ENCODE data around the gene CTIF. TPM values are rescaled to one million over a fixed set of nuclear protein-coding genes. Genes with fewer than 3 reads are reported as not detected.

CTIF gene
- total RNA-seq, 3 donors from 2014 or later = 13.2 to 50.3 (median 19.6) TPM

DNA sequence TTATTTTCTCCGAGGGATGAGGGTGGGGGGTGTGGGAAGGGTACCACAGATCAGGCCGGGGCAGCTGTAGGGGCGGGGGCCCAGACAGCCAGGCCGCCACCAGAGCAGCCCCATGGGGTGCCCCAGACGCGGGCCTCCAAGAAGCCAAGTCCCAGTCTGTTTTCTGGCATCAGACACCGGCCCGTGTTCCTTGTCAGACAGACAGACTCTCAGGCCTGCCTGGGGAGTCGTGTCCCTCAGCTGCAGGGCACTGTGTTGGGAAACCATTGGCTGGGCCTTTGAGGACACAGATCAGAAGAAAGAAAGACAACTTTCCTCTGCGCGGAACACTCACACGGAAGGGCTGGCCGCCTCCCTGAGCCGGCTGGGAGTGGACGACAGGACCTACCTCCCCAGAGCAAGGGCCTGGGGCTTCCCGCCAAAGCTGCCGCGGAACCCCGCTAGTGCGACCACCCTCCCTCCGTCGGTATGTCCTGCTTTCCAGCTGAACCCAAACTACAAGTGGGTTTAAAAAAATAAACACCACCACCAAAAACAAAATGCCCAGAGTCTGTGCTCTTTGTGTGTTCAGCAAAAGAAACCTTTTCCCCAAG lies 323.9 kb downstream of the CTIF start:
- H3K9me3 ChIP-seq = no peaks in the 10 kb centered on the region
- H3K4me3 ChIP-seq = no peak overlapping the region
- intact Hi-C loops (cut with DNase I, micrococcal nuclease) = no loop called here
- ATAC-seq (no peak), DNase-seq (peak in 1 of 3 donors; percentile 4)
- TF ChIP-seq, protein P1, sequence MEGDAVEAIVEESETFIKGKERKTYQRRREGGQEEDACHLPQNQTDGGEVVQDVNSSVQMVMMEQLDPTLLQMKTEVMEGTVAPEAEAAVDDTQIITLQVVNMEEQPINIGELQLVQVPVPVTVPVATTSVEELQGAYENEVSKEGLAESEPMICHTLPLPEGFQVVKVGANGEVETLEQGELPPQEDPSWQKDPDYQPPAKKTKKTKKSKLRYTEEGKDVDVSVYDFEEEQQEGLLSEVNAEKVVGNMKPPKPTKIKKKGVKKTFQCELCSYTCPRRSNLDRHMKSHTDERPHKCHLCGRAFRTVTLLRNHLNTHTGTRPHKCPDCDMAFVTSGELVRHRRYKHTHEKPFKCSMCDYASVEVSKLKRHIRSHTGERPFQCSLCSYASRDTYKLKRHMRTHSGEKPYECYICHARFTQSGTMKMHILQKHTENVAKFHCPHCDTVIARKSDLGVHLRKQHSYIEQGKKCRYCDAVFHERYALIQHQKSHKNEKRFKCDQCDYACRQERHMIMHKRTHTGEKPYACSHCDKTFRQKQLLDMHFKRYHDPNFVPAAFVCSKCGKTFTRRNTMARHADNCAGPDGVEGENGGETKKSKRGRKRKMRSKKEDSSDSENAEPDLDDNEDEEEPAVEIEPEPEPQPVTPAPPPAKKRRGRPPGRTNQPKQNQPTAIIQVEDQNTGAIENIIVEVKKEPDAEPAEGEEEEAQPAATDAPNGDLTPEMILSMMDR (IDR thresholded peaks at IDR 0.05) = no peak
- H3K36me3 ChIP-seq (ENCODE audit: low read depth) = no peaks in the 10 kb centered on the region
- H3K4me1 ChIP-seq (ENCODE audit: low read depth) = no peaks in the 10 kb centered on the region

- TF ChIP-seq, protein P1 (IDR thresholded peaks at IDR 0.05) = no peak
- Histone ChIP-seq H3K36me3 (ENCODE audit: low read depth) (no peaks in the 10 kb centered on the region), H3K4me1 (ENCODE audit: low read depth) (no peaks in the 10 kb centered on the region), H3K9me3 (no peaks in the 10 kb centered on the region), H3K4me3 (no peak overlapping the region)
- intact Hi-C loops (cut with DNase I, micrococcal nuclease) = no loop called here
- ATAC-seq = no peak
- no peak for DNase-seq
Observed at GRCh38 chr18:48863432-48864065, 324.7 kb downstream of the CTIF start.

- intact Hi-C loops (cut with DNase I, micrococcal nuclease) = no loop called here
- TF ChIP-seq, protein P1 (IDR thresholded peaks at IDR 0.05) = no peak
- no peaks in the 10 kb centered on the region for H3K4me1 ChIP-seq (ENCODE audit: low read depth)
- H3K9me3 ChIP-seq = no peaks in the 10 kb centered on the region
- H3K36me3 ChIP-seq (ENCODE audit: low read depth) = no peaks in the 10 kb centered on the region
- no peak for ATAC-seq
- no peak overlapping the region for H3K4me3 ChIP-seq
- no peak for DNase-seq
Observed at GRCh38 chr18:48864876-48865275, 326.0 kb downstream of the CTIF start.

DNA sequence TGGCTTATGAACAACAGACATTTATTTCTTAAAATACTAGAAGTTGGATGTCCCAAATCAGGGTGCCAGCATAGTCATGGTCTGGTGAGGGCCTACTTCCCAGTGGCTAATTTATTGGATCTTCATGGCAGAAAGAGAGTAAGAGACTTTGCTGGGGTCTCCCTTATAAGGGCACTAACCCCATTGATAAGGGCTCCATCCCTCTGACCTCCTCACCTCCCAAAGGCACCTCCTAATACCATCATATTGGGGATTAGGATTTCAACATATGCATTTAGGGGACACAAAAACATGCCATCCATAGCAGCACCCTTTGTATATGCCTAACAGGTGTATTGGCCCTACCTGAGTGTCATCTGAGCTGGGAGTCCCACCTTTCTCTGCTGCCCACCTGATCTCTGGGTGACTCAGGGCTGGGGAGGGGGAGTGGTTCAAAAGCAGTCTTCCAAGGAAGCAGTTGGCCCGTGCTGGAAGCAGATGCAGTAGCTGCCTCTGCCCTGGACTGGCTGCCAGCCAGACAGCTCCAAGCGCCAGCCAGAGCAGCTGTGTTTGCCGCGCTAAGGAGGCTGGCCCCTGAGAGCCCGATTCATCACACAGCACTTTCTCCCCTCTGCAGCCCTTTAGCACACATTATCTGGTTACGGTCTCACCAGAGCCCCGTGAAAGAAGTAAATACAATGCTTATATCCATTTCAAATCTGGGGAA lies 327.4 kb downstream of the CTIF start:
- TF ChIP-seq, protein P1 (IDR thresholded peaks at IDR 0.05) = no peak
- Histone ChIP-seq H3K4me1 (ENCODE audit: low read depth) (no peaks in the 10 kb centered on the region), H3K4me3 (no peak overlapping the region), H3K9me3 (no peaks in the 10 kb centered on the region), H3K36me3 (ENCODE audit: low read depth) (no peaks in the 10 kb centered on the region)
- peak in 2 of 3 donors; percentile 46 to 68 for DNase-seq
- ATAC-seq = peak; percentile 75
- intact Hi-C loops (cut with DNase I, micrococcal nuclease) = no loop called here

- TF ChIP-seq, protein P1 (IDR thresholded peaks at IDR 0.05) = no peak
- H3K9me3 ChIP-seq = no peaks in the 10 kb centered on the region
- no peaks in the 10 kb centered on the region for H3K4me1 ChIP-seq (ENCODE audit: low read depth)
- no peaks in the 10 kb centered on the region for H3K36me3 ChIP-seq (ENCODE audit: low read depth)
- ATAC-seq (no peak), DNase-seq (no peak)
- H3K4me3 ChIP-seq = no peak overlapping the region
- intact Hi-C loops (cut with DNase I, micrococcal nuclease) = no loop called here
Observed at GRCh38 chr18:48866856-48867255, 328.0 kb downstream of the CTIF start.

Measured in mucosa of descending colon (tissue), 3 donors.